GM21619 (cell line): Measurements from ENCODE around the gene CENPU.
A peak's percentile ranks its signal among the peaks of the same experiment; 100 is the strongest.
"Not testable (repeated sequence)": the region's sequence is repeated elsewhere in the genome, so short reads cannot be mapped to it uniquely, and the experiment has no call there.

ENCODE experiments used
- ATAC-seq: cut with Tn5 transposase; IDR thresholded peaks from one replicate; pipeline ENCODE4 v1.9.1; 2021; ENCODE audit not compliant: unreplicated experiment

Gene CENPU

GRCh38 chr4:184668511-184669114, 65.3 kb downstream of the CENPU start:
- no peak for ATAC-seq

- ATAC-seq: no peak
These were observed 65.8 kb downstream of the CENPU start for GRCh38 chr4:184668096-184668495.

GRCh38 chr4:184666670-184667069, 67.2 kb downstream of the CENPU start:
- no peak for ATAC-seq

GRCh38 chr4:184664445-184665210, 69.3 kb downstream of the CENPU start:
- ATAC-seq: no peak

- ATAC-seq: no peak
These were observed 71.7 kb downstream of the CENPU start for GRCh38 chr4:184662236-184662635.

GRCh38 chr4:184660978-184661377, 72.9 kb downstream of the CENPU start:
- no peak for ATAC-seq

- not testable (repeated sequence) for ATAC-seq
These were observed 76.1 kb downstream of the CENPU start for GRCh38 chr4:184657820-184658219.

GRCh38 chr4:184657144-184657543, 76.8 kb downstream of the CENPU start:
- ATAC-seq: no peak

GRCh38 chr4:184655889-184656869, 77.7 kb downstream of the CENPU start:
- no peak for ATAC-seq

- ATAC-seq: no peak
These were observed 80.2 kb downstream of the CENPU start for GRCh38 chr4:184653650-184654049.

GRCh38 chr4:184652681-184653080, 81.2 kb downstream of the CENPU start:
- not testable (repeated sequence) for ATAC-seq

- ATAC-seq: no peak
These were observed 82.0 kb downstream of the CENPU start for GRCh38 chr4:184651899-184652298.

- peak; percentile 13 for ATAC-seq
These were observed 83.7 kb downstream of the CENPU start for GRCh38 chr4:184649971-184650855.

GRCh38 chr4:184649026-184649970, 84.6 kb downstream of the CENPU start, which contains the start of the genes CASP3 and PRIMPOL:
TSS of gene CASP3 (minus strand) at chr4:184649447. CDS start at chr4:184638453, 10,994 bp downstream.
TSS of gene PRIMPOL (plus strand) at chr4:184649738. CDS start at chr4:184657141, 7,403 bp downstream.
- peak; percentile 80 for ATAC-seq

GRCh38 chr4:184648313-184649025, 85.4 kb downstream of the CENPU start:
- peak; percentile 31 for ATAC-seq

GRCh38 chr4:184648054-184648312, 85.9 kb downstream of the CENPU start:
- no peak for ATAC-seq

- ATAC-seq: no peak
These were observed 86.4 kb downstream of the CENPU start for GRCh38 chr4:184647266-184648053.
